NCI-H1105 (cell line): Measurements from ENCODE around the gene MPO.

Experiments used
- DNase-seq: peaks from one replicate; lab custom pipeline; 2025; lab: John Stamatoyannopoulos, UW

The MPO gene

GRCh38 chr17:58279736-58280479 is 827 bp downstream of the MPO start:
- DNase-seq: no peak

DNA sequence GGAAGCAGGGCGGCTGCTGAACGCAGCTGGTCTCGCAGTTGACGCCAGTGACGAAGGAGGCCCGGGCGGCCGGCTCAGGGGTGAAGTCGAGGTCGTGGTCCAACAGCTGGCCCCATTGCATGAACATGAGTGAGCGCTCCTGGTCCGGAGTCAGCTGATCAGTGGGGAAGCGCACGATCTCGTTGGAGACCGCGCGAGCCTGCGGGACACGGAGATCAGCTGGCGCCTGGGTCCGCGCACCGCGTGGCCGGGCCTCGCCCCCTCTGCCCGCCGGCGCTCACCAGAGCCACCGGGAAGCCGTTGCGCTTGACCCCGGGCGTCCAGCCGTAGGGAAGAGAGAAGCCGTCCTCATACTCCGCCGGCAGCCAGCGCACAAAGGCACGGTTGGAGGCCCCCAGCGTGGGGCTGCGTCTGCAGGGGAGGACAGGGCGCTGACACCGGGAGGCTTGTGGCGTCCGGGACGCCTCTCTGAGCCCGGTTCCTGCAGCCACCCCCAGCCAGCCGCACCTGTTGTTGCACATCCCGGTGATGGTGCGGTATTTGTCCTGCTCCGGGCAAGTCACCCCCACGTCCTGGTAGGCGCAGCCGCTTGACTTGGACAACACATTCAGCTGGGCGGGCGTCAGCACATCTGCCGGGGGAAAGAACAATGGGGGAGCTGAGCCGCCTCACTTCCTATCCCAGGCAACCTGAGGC is 1.6 kb downstream of the MPO start:
- DNase-seq: no peak

DNA sequence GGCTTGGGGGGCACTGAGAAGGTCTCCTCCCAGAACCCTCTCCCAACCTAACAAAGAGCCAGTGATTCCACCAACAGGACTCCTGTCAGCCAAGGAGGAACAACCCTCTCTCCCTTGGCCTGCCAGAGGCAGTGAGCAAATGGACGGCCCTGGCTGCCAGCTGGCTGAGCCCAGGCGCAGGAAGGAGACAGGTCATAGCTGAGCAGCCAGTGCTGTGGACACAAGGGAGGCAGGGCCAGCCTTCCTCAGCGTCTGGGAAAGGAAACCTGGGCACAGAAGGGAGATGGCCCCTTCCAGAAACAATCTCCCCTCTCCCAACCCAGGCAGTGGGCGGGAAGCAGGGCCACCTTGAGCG is 2.1 kb downstream of the MPO start:
- no peak for DNase-seq

DNA sequence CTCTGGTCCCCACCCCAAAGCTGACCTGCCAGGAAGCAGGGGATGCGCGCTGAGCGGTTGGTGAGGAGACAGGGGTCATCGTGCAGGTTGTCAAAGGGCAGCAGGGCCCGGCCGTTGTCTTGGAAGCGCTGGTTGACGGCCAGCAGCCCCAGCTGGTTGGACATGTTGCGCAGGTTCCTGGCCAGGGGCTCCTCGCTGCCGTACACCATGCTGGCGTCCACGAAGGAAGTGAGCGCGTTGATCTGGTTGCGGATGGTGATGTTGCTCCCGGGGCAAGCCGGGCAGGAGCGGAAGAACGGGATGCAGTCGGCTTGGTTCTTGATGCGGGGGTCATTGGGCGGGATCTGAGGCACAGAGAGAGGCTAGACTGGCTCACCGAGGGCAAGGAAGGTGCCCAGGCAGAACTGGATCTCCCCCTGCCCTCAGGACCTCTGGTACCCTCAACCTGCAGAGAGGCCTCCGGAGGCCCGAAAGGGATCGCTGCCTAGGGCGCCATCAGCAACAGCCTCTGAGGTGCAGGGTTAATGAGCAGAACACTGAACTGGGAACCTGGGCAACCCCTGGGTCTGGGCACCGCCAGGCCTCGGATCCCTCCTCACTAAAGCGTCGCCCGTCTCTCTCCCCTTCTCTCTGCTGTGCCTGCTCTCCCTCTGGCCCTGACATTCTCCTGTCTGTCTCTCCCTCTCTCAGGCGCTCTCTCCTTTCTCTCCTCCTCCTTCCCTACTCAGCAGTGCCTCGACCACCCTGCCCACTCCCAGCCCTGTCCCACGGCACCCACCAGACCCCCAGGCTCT is 2.7 kb downstream of the MPO start:
- no peak for DNase-seq

- DNase-seq: no peak
Measured at GRCh38 chr17:58277107-58277801, 3.5 kb downstream of the MPO start.

- no peak for DNase-seq
Measured at GRCh38 chr17:58276423-58276822, 4.3 kb downstream of the MPO start.

- no peak for DNase-seq
Measured at GRCh38 chr17:58275417-58275816, 5.3 kb downstream of the MPO start.

- no peak for DNase-seq
Measured at GRCh38 chr17:58273453-58274104, 7.2 kb downstream of the MPO start.

- DNase-seq: no peak
Measured at GRCh38 chr17:58272367-58273280, 8.1 kb downstream of the MPO start.

DNA sequence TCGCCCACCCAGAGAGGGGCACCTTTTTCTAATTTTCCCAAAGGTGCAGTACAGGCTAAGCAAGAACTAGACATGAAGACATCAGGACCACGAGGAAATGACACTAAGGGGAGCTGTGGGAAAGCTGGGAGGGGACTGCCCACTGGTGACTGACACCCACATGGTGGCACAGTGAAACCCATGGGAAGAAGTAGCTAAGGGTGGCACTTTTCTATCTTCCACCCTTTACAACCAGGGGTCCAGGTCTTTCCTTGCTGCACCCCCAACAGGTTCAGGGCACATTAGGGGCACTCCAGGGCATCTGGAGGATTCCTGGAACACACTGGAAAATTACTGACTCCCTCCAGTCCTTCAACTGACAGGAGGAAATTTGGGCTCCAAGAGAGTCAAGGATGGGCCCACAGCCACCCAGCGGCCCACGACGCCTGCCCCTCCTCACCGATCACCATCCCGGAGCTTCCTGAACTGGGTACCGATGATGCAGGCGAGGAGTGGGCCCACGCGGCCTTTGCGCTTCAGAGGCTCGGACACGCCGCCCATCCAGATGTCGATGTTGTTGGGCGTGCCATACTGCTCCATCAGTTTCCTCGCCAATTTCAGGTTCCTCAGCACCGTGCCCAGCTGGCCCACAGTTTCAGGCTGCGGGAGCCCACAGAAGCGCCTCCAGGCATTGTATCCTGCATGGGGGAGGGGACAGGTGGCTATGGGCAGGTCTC is 9.4 kb downstream of the MPO start:
- DNase-seq: no peak

- DNase-seq: no peak
Measured at GRCh38 chr17:58270476-58271215, 10.1 kb downstream of the MPO start.

- no peak for DNase-seq
Measured at GRCh38 chr17:58269557-58270291, 11.0 kb downstream of the MPO start.

DNA sequence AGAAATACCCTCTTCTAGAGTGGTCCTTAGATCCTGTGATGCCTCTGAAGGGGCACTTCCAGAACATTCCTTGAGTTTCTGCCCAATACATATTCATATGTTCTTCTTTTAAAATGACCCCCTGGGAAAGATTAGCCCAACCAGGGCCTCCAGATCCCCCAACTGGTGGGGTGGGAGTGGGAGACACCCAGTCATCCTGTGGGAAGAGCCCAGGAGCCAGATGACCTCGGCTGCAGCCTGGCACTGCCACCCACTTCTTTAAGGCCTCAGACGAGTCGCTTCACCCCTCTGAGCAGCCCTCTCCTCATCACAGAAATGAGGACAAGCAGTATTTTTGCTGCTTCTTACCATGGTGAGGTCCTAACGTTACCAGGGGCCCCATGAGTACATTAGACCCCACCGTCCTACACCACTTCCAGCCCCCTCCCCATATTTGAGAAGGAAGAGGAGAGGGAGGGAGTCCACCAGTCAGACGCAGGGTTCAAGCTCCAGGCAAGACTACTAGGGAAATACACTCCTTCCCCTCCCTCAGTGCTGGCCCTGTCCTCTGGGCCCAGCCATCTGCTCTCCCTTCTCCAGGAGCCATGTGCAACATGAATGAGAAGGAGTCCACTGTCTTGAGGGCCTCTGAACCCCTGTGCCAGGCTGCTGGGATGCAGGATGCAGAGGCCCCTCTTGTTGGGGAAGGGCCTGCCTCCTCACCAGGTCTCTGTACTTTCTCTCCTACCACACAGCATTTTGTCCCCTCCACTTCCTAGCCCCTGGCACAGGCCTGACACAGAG is 11.8 kb downstream of the MPO start:
- DNase-seq: no peak

DNA sequence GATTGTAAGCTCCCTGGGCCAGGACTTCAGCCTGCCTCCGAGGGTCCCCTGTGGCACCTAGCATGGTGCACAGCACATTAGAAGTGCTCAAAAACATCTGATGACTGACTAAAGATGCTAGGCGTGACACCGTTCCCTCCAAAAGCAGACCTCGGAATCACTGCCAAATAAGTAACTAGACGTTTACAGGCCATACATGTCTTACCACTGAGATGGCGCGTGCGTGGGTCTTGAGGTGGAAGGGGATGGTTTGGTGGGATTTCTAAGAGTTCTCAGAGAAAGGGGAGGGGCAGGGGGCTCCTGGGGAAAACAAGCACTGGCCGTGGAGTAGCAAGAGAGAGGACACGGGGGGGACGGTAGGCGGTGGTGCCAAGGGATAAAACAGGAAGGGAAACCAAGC is 12.4 kb downstream of the MPO start:
- no peak for DNase-seq

DNA sequence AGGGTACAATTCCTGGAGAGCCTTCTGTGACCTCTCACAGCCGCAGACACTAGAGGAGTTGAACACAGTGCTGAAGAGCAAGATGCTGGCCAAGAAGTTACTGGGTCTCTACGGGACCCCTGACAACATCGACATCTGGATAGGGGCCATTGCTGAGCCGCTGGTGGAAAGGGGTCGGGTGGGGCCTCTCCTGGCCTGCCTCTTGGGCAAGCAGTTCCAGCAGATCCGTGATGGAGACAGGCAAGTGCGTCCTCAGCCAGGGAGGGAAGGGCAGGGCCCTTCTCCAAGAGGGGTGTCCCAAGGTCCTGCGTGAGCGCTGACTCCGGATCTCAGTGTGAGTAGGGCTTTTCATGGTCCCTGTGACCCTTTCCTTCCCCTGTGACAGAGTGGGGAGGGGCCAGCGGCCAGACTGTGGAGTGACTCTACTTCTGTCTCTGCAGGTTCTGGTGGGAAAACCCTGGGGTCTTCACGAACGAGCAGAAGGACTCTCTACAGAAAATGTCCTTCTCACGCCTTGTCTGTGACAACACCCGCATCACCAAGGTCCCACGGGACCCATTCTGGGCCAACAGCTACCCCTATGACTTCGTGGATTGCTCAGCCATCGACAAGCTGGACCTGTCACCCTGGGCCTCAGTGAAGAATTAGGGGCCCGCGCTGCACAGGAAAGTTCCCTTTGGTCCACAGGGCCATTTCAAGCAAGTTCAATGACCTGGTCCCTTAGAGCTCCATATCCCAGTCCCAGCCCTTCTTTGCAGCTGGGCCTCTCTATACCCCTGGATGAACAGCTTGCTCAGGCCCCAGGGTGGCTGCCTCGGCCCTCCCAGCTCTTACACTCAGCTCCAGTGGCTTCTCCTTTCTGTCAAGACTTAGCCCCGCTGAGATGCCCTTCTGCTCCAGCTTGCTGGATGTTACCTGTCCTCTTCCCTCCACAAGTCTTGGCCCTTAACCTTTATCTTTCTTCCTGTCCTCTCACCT is 13.1 kb downstream of the MPO start:
- no peak for DNase-seq
